WI38 (cell line): ENCODE results near the gene AGT.

ENCODE experiments used
- H3K4me3 ChIP-seq: 2 replicates; pipeline ENCODE4 v1.5.1; 2011; ENCODE audit warnings: low read depth, mild to moderate bottlenecking, control low read depth, low read length
- TF ChIP-seq, protein P1 (sequence below): IDR thresholded peaks from 2 replicates; pipeline ENCODE4 v1.5.1; 2012; ENCODE audit warnings: low read depth, mild to moderate bottlenecking, control low read depth, low read length

The AGT gene

DNA sequence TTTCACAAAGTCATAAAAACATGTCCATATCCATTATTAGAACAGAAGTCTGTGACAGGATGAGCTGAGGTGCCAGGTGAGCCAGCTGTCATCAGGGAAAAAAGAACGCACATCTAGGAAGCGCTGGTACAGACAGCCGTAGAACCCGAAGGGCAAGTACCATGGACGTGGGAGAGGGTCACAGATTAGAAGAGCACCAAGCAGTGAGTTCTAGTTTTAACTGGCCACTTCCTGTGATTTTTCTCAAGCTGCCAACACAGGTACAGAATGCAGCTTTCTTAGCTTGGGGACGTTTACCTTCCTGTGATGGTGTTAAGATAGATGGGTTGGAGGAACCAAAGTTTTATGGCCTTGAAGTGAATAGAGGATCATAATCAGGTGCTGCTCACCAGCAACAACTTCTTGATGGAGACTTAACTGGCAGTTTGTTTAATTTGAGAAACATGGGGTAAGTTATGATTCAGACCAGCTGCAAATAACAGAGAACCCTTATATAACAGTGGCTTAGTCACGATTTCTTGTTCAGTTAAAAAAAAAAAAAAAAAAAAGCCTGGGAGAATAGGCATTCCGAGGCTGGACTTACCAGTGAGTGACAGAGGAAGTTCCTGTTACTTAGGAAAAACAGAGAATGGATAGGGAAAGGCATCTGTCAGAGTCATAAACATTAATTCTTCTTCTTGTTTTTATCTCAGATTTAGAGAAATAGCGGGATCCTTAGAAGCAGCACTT, 30.9 kb downstream of the AGT start:
- H3K4me3 ChIP-seq = no peak overlapping the region
- TF ChIP-seq, protein P1, sequence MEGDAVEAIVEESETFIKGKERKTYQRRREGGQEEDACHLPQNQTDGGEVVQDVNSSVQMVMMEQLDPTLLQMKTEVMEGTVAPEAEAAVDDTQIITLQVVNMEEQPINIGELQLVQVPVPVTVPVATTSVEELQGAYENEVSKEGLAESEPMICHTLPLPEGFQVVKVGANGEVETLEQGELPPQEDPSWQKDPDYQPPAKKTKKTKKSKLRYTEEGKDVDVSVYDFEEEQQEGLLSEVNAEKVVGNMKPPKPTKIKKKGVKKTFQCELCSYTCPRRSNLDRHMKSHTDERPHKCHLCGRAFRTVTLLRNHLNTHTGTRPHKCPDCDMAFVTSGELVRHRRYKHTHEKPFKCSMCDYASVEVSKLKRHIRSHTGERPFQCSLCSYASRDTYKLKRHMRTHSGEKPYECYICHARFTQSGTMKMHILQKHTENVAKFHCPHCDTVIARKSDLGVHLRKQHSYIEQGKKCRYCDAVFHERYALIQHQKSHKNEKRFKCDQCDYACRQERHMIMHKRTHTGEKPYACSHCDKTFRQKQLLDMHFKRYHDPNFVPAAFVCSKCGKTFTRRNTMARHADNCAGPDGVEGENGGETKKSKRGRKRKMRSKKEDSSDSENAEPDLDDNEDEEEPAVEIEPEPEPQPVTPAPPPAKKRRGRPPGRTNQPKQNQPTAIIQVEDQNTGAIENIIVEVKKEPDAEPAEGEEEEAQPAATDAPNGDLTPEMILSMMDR = no peak

DNA sequence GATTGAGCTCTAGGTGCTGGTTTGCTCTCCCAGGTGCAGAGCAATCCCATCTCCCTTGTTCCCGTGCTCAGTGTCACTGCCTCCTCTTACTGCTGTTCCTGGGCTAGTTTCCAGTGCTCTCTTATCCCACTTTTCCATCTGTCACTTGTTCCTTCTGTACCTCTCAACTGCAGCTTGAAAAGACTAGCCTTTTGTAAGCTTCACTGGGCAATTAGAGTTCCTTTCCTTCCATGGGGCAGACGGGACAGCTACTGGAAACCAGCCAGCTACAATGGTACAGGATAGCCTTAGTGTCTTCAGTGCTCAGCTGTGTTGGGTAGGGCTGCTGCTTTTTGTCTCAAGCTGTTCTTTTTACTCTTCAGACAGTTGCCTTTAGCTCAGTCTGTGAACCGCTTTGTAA, 31.6 kb downstream of the AGT start:
- TF ChIP-seq, protein P1 = no peak
- H3K4me3 ChIP-seq = no peak overlapping the region

DNA sequence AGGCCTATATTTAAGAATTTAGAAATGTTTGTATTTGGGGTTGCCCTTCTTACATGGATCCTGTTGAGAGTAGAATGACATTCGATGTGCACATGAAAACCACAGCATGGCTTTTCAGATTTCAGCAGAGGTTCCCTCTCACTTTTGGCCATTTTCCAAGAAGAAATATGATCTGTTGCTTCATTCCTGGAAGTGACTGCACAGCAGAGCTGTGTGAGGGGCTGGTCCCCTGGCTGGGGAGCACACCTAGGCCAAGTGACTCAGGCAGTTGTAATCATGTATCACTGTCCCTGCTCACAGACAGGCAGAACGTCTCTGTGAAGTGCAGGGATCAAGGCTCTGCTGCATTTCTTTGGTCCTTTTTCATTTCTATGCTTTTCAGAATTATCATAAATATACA, 32.3 kb downstream of the AGT start:
- TF ChIP-seq, protein P1 = no peak
- no peak overlapping the region for H3K4me3 ChIP-seq

DNA sequence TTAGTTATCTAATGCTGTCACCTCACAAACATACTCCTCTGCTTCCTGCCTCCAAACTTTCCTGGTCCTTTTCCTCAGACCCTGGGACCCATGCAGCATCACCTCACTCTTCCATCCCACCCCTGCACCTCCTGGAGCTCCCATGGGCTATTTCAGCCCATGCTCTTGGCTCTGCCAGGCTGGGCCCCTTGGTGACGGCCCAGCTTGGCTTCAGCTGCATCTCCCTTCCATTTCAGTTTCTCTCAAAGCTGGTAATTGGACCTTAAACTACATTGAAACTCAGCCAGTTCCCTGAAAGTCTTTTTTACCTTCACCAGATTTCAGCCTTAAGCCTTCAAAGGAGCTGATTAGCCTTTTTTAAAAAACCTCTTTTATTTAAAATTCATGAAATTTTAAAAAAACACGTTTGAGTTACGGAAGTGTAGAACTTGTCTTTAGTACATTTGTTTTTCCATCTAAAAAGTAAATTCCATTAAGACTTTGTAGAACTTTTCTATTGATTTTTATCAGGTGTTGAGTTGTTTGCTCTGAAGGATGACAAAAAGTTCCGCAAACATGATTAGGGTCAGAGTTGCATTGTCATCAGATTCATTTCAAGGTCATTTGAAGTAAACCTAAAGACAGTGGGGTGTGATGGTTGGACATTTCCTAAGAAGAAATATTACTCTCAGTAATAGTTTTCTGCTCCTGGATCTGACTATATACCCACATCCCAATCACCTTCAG, 33.5 kb downstream of the AGT start:
- TF ChIP-seq, protein P1 = no peak
- H3K4me3 ChIP-seq = no peak overlapping the region

DNA sequence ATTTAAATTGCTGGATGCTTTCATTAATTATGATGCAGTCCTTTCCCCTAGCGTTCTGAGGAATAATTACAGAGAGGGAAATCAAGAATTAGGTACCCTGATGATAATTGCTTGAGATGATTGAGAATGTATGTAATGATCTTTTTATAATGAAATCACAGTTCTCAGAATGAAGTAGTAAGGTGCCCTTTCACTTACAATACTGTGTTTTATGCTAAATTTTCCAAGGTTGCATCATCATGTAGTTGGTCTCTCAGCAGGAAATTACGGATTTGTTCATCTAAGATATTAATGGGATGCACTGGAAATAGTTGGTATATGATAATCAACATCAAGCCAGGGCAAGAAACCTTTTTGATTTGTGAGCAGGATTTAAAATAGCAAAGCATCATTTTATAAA, 34.1 kb downstream of the AGT start:
- no peak overlapping the region for H3K4me3 ChIP-seq
- TF ChIP-seq, protein P1 = no peak

DNA sequence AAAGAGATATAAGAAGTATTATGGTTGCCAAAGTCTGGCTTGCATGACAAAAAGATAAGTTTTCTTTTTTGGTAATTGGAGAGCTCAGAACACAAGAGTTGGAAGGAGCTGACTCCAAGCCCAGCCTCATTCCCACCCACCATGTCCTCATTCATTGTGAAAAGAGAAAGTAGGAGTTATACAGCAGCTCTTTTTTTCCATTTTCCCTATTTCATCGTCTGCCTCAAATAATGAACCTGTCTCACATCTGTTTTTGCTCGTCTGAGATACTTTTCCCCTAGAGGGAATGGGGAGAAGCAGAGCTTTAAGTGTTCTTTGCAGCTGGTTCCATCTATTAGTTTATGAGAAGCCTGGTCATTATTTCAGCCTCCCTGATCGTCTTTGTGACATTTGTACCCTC, 34.7 kb downstream of the AGT start:
- TF ChIP-seq, protein P1 = no peak
- H3K4me3 ChIP-seq = no peak overlapping the region

DNA sequence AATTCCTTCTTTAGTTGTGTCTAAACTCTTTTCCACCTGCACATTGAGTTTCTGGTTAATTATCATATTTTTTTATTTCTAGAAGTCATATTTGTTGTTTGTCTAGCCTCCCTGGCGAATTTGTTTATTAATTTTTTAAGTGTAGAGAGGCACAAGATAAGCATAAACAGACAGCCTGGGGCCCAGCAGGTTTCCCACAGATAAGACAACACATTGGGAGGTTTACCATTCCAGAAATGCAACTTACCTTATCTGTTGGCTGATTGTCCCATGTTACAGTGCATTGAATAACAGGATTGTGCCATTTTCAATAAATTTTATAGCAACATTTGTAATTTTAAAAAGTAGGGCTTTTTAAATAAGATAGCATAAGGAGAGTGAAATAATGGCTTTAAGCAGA, 36.7 kb downstream of the AGT start:
- no peak overlapping the region for H3K4me3 ChIP-seq
- TF ChIP-seq, protein P1 = no peak
